PC-9 (cell line): ENCODE data around the gene PTPRG.

Source experiments
- CTCF ChIP-seq: fragments of 200-600 bp; sonication (generic); conservative IDR thresholded peaks from 2 replicates; pipeline ENCODE4 v1.6.1; 2017; ENCODE audit warnings: mixed run types, antibody characterized with exemption, mild to moderate bottlenecking, moderate library complexity
- EZH2 ChIP-seq: fragments of 200-600 bp; sonication (generic); IDR thresholded peaks from 2 replicates; pipeline ENCODE4 v1.8.0; 2017; ENCODE audit warnings: antibody characterized with exemption, low read depth

- no peak for TF ChIP-seq CTCF
- no peak for TF ChIP-seq EZH2
These were observed 325.8 kb downstream of the PTPRG start for GRCh38 chr3:61887206-61887605.
